ENCODE measurements around the gene BANF2.

BANF2 gene

GRCh38 chr20:17680836-17681725, 18.7 kb upstream of the BANF2 start:
- Histone ChIP-seq H3K79me2 (ENCODE audit: insufficient read depth, low read length) (peaks cover 53% of the 10 kb centered on the region), H3K9ac (ENCODE audit: low read depth, low read length) (peak overlapping the region; percentile 72), H3K4me3 (ENCODE audit: low read depth in 1 of 2, low read length in 2 of 2) (peak overlapping the region; percentile 58 to 84; a peak in 3 of 4 replicates), H3K27me3 (ENCODE audit: insufficient read depth, low read length, poor library complexity) (peaks cover 19% of the 10 kb centered on the region), H3K4me1 (ENCODE audit: insufficient read depth, low read length) (peaks cover 36% of the 10 kb centered on the region), H3K36me3 (ENCODE audit: insufficient read depth, low read length) (peaks cover 11% of the 10 kb centered on the region), H3K4me2 (ENCODE audit: insufficient read depth, low read length) (peak overlapping the region; percentile 67), H4K20me1 (ENCODE audit: insufficient read depth, low read length) (peaks cover 35% of the 10 kb centered on the region), H3K27ac (ENCODE audit: low read length) (peak overlapping the region; percentile 29), H2AFZ (ENCODE audit: low read depth, low read length) (peak overlapping the region; percentile 63; the same call in 1 of the 2 replicates), H3K9me3 (ENCODE audit: insufficient read depth, low read length, severe bottlenecking) (no peaks in the 10 kb centered on the region)
- TF ChIP-seq CTCF (IDR thresholded peaks at IDR 0.05; ENCODE audit: borderline replicate concordance, extremely low read depth, low read length, poor library complexity, severe bottlenecking) (peak; percentile 70), EZH2 (IDR thresholded peaks at IDR 0.05; ENCODE audit: borderline replicate concordance, low read depth, low read length, severe bottlenecking) (no peak)
- ATAC-seq (ENCODE audit: insufficient read depth, low read depth) = peak; percentile 38
- peak; percentile 76 for DNase-seq

GRCh38 chr20:17681726-17682102, 18.1 kb upstream of the BANF2 start:
- Histone ChIP-seq H3K4me1 (ENCODE audit: insufficient read depth, low read length) (peaks cover 36% of the 10 kb centered on the region), H3K79me2 (ENCODE audit: insufficient read depth, low read length) (peaks cover 46% of the 10 kb centered on the region), H2AFZ (ENCODE audit: low read depth, low read length) (peak overlapping the region; percentile 79; the same call in 1 of the 2 replicates), H3K27me3 (ENCODE audit: insufficient read depth, low read length, poor library complexity) (peaks cover 25% of the 10 kb centered on the region), H3K36me3 (ENCODE audit: insufficient read depth, low read length) (peaks cover 11% of the 10 kb centered on the region), H4K20me1 (ENCODE audit: insufficient read depth, low read length) (peaks cover 28% of the 10 kb centered on the region), H3K9me3 (ENCODE audit: insufficient read depth, low read length, severe bottlenecking) (no peaks in the 10 kb centered on the region), H3K27ac (ENCODE audit: low read length) (peak overlapping the region; percentile 60; the same call in 1 of the 2 replicates), H3K9ac (ENCODE audit: low read depth, low read length) (peak overlapping the region; percentile 72), H3K4me3 (ENCODE audit: low read depth in 1 of 2, low read length in 2 of 2) (peak overlapping the region; percentile 58 to 84; a peak in 3 of 4 replicates), H3K4me2 (ENCODE audit: insufficient read depth, low read length) (peak overlapping the region; percentile 67; the same call in 1 of the 2 replicates)
- no peak for DNase-seq
- no peak for TF ChIP-seq CTCF (IDR thresholded peaks at IDR 0.05; ENCODE audit: borderline replicate concordance, extremely low read depth, low read length, poor library complexity, severe bottlenecking)
- TF ChIP-seq EZH2 (IDR thresholded peaks at IDR 0.05; ENCODE audit: borderline replicate concordance, low read depth, low read length, severe bottlenecking) = no peak
- no peak for ATAC-seq (ENCODE audit: insufficient read depth, low read depth)

- Histone ChIP-seq H3K4me1 (ENCODE audit: insufficient read depth, low read length) (peaks cover 36% of the 10 kb centered on the region), H3K27ac (ENCODE audit: low read length) (peak within 1 kb of the TSS; percentile 81), H3K9ac (ENCODE audit: low read depth, low read length) (peak within 1 kb of the TSS; percentile 72), H3K9me3 (ENCODE audit: insufficient read depth, low read length, severe bottlenecking) (no peaks in the 10 kb centered on the region), H4K20me1 (ENCODE audit: insufficient read depth, low read length) (peaks cover 25% of the 10 kb centered on the region), H3K36me3 (ENCODE audit: insufficient read depth, low read length) (peaks cover 9% of the 10 kb centered on the region; the same call in 1 of the 2 replicates), H2AFZ (ENCODE audit: low read depth, low read length) (peak within 1 kb of the TSS; percentile 94), H3K79me2 (ENCODE audit: insufficient read depth, low read length) (peaks cover 41% of the 10 kb centered on the region), H3K4me2 (ENCODE audit: insufficient read depth, low read length) (peak within 1 kb of the TSS; percentile 78), H3K27me3 (ENCODE audit: insufficient read depth, low read length, poor library complexity) (peaks cover 30% of the 10 kb centered on the region), H3K4me3 (ENCODE audit: low read depth in 1 of 2, low read length in 2 of 2) (peak within 1 kb of the TSS; percentile 58 to 84; a peak in 3 of 4 replicates)
- peak; percentile 99 for DNase-seq
- peak; percentile 95 for ATAC-seq (ENCODE audit: insufficient read depth, low read depth)
- TF ChIP-seq CTCF (IDR thresholded peaks at IDR 0.05; ENCODE audit: borderline replicate concordance, extremely low read depth, low read length, poor library complexity, severe bottlenecking) (peak; percentile 87), EZH2 (IDR thresholded peaks at IDR 0.05; ENCODE audit: borderline replicate concordance, low read depth, low read length, severe bottlenecking) (no peak)
Observed at GRCh38 chr20:17682103-17682888, 17.5 kb upstream of the BANF2 start, which contains the start of gene RRBP1. Gene RRBP1 (minus strand): TSS chr20:17682242. CDS start chr20:17660507, 21,735 bp downstream.
